K562 (cell line): ENCODE measurements around the gene TRIM13. TPM values are rescaled to one million over a fixed set of nuclear protein-coding genes. Genes with fewer than 3 reads are reported as not detected.

ENCODE experiments used
- ATAC-seq: fragments of 200-7000 bp; cut with Tn5 transposase; 3 replicates; pipeline ENCODE4 v1.9.1; 2020; ENCODE audit warnings: moderate library complexity
- BruUV-seq: library from RNA; stranded (reverse); fragments of 400-500 nt; replicated peaks from 2 replicates; lab custom pipeline; 2021; lab: Mats Ljungman, UMichigan
- CTCF ChIA-PET: fragments of 300-600 bp; formaldehyde crosslinking; extraction: SDS; loops from one replicate; lab custom pipeline; 2021; ENCODE audit warnings: low intra/inter-chr PET ratio; lab: Yijun Ruan, JAX
- POLR2A ChIA-PET: fragments of 300-600, 350-650 bp; sonication (Branson Sonifier 250); formaldehyde crosslinking; extraction: SDS; loops from one replicate; lab custom pipeline; 2021; ENCODE audit warnings: antibody characterized with exemption, inconsistent platforms; lab: Yijun Ruan, JAX
- DNase-seq, 4 experiments: peaks; one replicate each; pipeline versions ENCODE4 v3.0.0 to v3.0.0-alpha.2; 2011 to 2018; ENCODE audit warnings: low spot score in 3 of 4, mixed read lengths in 3 of 4; ENCODE audit errors: extremely low read depth in 1 of 4
- FAIRE-seq: peaks from 2 replicates; lab custom pipeline; 2011; peaks lifted over from hg19 to GRCh38; lab: Jason Lieb, UNC
- H2AFZ ChIP-seq: 2 replicates; pipeline ENCODE4 v1.6.0; 2011; ENCODE audit warnings: low read depth, low read length, control low read depth, inconsistent platforms
- H3K27ac ChIP-seq: fragments of 200-600 bp; 3 replicates; pipeline ENCODE4 v1.8.0; 2011; ENCODE audit warnings: low read depth, mild to moderate bottlenecking, control low read depth, inconsistent platforms, low read length, moderate library complexity, mixed read lengths; ENCODE audit errors: extremely low read depth
- H3K27me3 ChIP-seq, 2 experiments: fragments of 300-600 bp in 1 of 2; 2 replicates in 1 of 2; 3 replicates in 1 of 2; pipeline versions ENCODE4 v1.6.0 to v1.8.0; 2011; ENCODE audit warnings: inconsistent platforms in 2 of 2, low read length in 2 of 2, mild to moderate bottlenecking in 1 of 2, mixed read lengths in 1 of 2, moderate library complexity in 1 of 2; ENCODE audit not compliant: control insufficient read depth in 2 of 2, insufficient read depth in 2 of 2
- H3K36me3 ChIP-seq: fragments of 300-600 bp; 3 replicates; pipeline ENCODE4 v1.8.0; 2011; ENCODE audit warnings: mild to moderate bottlenecking, low read length, inconsistent platforms; ENCODE audit not compliant: control insufficient read depth, insufficient read depth
- H3K4me1 ChIP-seq, 2 experiments: fragments of 200-600 bp in 1 of 2; replicated peaks in 1 of 2; 2 replicates in 1 of 2; 3 replicates in 1 of 2; pipeline versions ENCODE4 v1.5.1 to v1.8.0; 2011; ENCODE audit warnings: inconsistent platforms in 2 of 2, low read length in 2 of 2, mild to moderate bottlenecking in 1 of 2, mixed read lengths in 1 of 2, moderate library complexity in 1 of 2; ENCODE audit not compliant: control insufficient read depth in 2 of 2, insufficient read depth in 2 of 2
- H3K4me2 ChIP-seq: 2 replicates; pipeline ENCODE4 v1.6.1; 2011; ENCODE audit warnings: low read length, control low read depth, inconsistent platforms, mixed read lengths; ENCODE audit not compliant: insufficient read depth
- H3K4me3 ChIP-seq: fragments of 200-600 bp; sonication (generic), shearing (Covaris generic); 2 replicates; pipeline ENCODE4 v1.5.1; 2016; ENCODE audit warnings: control low read depth, inconsistent platforms
- H3K79me2 ChIP-seq: fragments of 200-600 bp; 3 replicates; pipeline ENCODE4 v1.8.0; 2011; ENCODE audit warnings: low read length, inconsistent platforms; ENCODE audit not compliant: control insufficient read depth, insufficient read depth
- H3K9ac ChIP-seq, 2 experiments: 2 replicates each; pipeline versions ENCODE4 v1.6.0 to v1.6.1; 2011; ENCODE audit warnings: low read depth in 2 of 2, low read length in 2 of 2, control low read depth in 1 of 2, inconsistent platforms in 1 of 2, mild to moderate bottlenecking in 1 of 2, mixed read lengths in 1 of 2; ENCODE audit not compliant: insufficient read depth in 1 of 2
- H3K9me1 ChIP-seq: one replicate; pipeline ENCODE4 v1.6.0; 2011; ENCODE audit warnings: inconsistent platforms, mild to moderate bottlenecking, low read length, moderate library complexity; ENCODE audit not compliant: control insufficient read depth, insufficient read depth
- H3K9me3 ChIP-seq: replicated peaks from 2 replicates; pipeline ENCODE4 v1.5.1; 2011; ENCODE audit warnings: low read depth, low read length, inconsistent platforms; ENCODE audit not compliant: control insufficient read depth, insufficient read depth
- H4K20me1 ChIP-seq: replicated peaks from 2 replicates; pipeline ENCODE4 v1.6.1; 2011; ENCODE audit warnings: low read length, inconsistent platforms, mixed read lengths; ENCODE audit not compliant: control insufficient read depth, insufficient read depth
- E2F6 ChIP-seq, 2 experiments: IDR thresholded peaks; 2 replicates each; pipeline ENCODE4 v1.6.1; 2011; ENCODE audit warnings: borderline replicate concordance in 1 of 2, control low read depth in 1 of 2, low read depth in 1 of 2, low read length in 1 of 2, mild to moderate bottlenecking in 1 of 2, mixed read lengths in 1 of 2, moderate library complexity in 1 of 2; ENCODE audit not compliant: insufficient read depth in 1 of 2, insufficient read length in 1 of 2, poor library complexity in 1 of 2, severe bottlenecking in 1 of 2; ENCODE audit errors: extremely low read depth in 1 of 2
- ETS1 ChIP-seq: conservative IDR thresholded peaks from 2 replicates; pipeline ENCODE4 v1.6.1; 2011; ENCODE audit warnings: low read depth, mild to moderate bottlenecking, low read length; ENCODE audit not compliant: control insufficient read depth
- FOXP1 ChIP-seq: sonication (generic); formaldehyde crosslinking; IDR thresholded peaks from 2 replicates; pipeline ENCODE4 v1.8.0; 2022; ENCODE audit warnings: mild to moderate bottlenecking, missing genetic modification reagents
- GATAD2A ChIP-seq: fragments of 450-650 bp; IDR thresholded peaks from 2 replicates; pipeline ENCODE4 v1.6.1; 2017
- KDM4B ChIP-seq, 2 experiments: fragments of 450-650 bp in 1 of 2; sonication (generic) in 1 of 2; IDR thresholded peaks; 2 replicates each; pipeline ENCODE4 v1.6.1; 2016 to 2017; ENCODE audit warnings: borderline replicate concordance in 2 of 2, antibody characterized with exemption in 1 of 2, low read depth in 1 of 2, mild to moderate bottlenecking in 1 of 2
- LARP7 ChIP-seq: fragments of 450-650 bp; IDR thresholded peaks from 2 replicates; pipeline ENCODE4 v1.6.1; 2016
- PRPF4 ChIP-seq: fragments of 200-400 bp; formaldehyde crosslinking; IDR thresholded peaks from one replicate; pipeline ENCODE4 v1.6.1; 2017; ENCODE audit warnings: low read length, low read depth, mild to moderate bottlenecking; ENCODE audit not compliant: insufficient read depth, poor library complexity, severe bottlenecking
- SMC3 ChIP-seq: conservative IDR thresholded peaks from 2 replicates; pipeline ENCODE4 v1.6.1; 2011; ENCODE audit warnings: low read depth, low read length, improper control_type of control experiment; ENCODE audit not compliant: insufficient read depth
- STAT6 ChIP-seq: sonication (generic); formaldehyde crosslinking; IDR thresholded peaks from 2 replicates; pipeline ENCODE4 v1.8.1; 2023; ENCODE audit warnings: mild to moderate bottlenecking, missing genetic modification reagents
- ZNF324 ChIP-seq: fragments of 250-450 bp; sonication (Bioruptor Pico); IDR thresholded peaks from 2 replicates; pipeline ENCODE4 v1.4.0; 2020; ENCODE audit warnings: mild to moderate bottlenecking
- ZNF592 ChIP-seq: fragments of 450-650 bp; IDR thresholded peaks from 2 replicates; pipeline ENCODE4 v1.6.1; 2017; ENCODE audit warnings: antibody characterized with exemption, mild to moderate bottlenecking
- WGBS: fragments of 100-300 bp; shearing (Covaris generic); methylation state at CpG from one replicate; pipeline ENCODE4 v1.1.6; 2016; ENCODE audit warnings: low coverage, mixed read lengths; ENCODE audit not compliant: insufficient coverage; ENCODE audit errors: missing lambda C conversion rate; 5-methylcytosine and 5-hydroxymethylcytosine counted together
- in situ Hi-C: fragments of 300-500 bp; cut with MboI; formaldehyde crosslinking; loops from 4 replicates; pipeline ENCODE4 v1.15.0; 2018; ENCODE audit warnings: inconsistent platforms, mixed read lengths
- intact Hi-C: fragments of 100-400 bp; cut with micrococcal nuclease; formaldehyde crosslinking; loops from 2 replicates; pipeline ENCODE4 v1.14.2; 2022
- polyA plus RNA-seq, 8 experiments: library from polyadenylated mRNA; depleted of rRNA in 4 of 8; stranded (reverse) in 5 of 8; unstranded in 3 of 8; fragments of >200 nt; fragmentation: Nextera tagmentation in 2 of 8; fragmentation: Illumina TruSeq in 1 of 8; extraction: Ambion mirVana in 2 of 8; extraction: Trizol in 1 of 8; gene quantifications; 2 replicates each; pipeline versions ENCODE4 v1.2.1 to v1.2.3, GENCODE V29; 2011 to 2014; ENCODE audit warnings: inconsistent platforms in 1 of 8, missing spikeins in 1 of 8
- total RNA-seq, 7 experiments: library from RNA; depleted of rRNA in 6 of 7; stranded (reverse); fragments of >200 nt in 6 of 7; fragmentation: Illumina TruSeq in 2 of 7; extraction: Trizol in 2 of 7; gene quantifications; 2 replicates each; pipeline versions ENCODE4 v1.2.1 to v1.2.3, GENCODE V29; 2011 to 2021; ENCODE audit warnings: low replicate concordance in 1 of 7

TRIM13 gene
- total and polyA plus RNA-seq, 9 of the 15 experiments (the other 6 are each of a cell fraction or from before 2014, with no cell fraction given) = 12.1 to 30.6 (median 17.8) TPM

- ATAC-seq = no peak
- 0% methylated on average over 2 of the region's 2 CpGs for WGBS
- TF ChIP-seq ETS1 = no peak
- TF ChIP-seq SMC3 = no peak
- no peak for TF ChIP-seq STAT6 (CRISPR knock-in tag)
- no peak for TF ChIP-seq FOXP1 (CRISPR knock-in tag)
- no peak for TF ChIP-seq LARP7
- TF ChIP-seq ZNF592 = no peak
- no peak for TF ChIP-seq E2F6 (IDR thresholded peaks at IDR 0.05; ENCODE audit: borderline replicate concordance in 1 of 2, extremely low read depth in 1 of 2, insufficient read depth in 1 of 2, insufficient read length in 1 of 2, low read depth in 1 of 2, low read length in 1 of 2, poor library complexity in 1 of 2, severe bottlenecking in 1 of 2)
- no peak for TF ChIP-seq GATAD2A
- TF ChIP-seq PRPF4 = no peak
- TF ChIP-seq KDM4B (IDR thresholded peaks at IDR 0.05; ENCODE audit: borderline replicate concordance in 2 of 2, low read depth in 1 of 2) = no peak
- TF ChIP-seq ZNF324 (CRISPR knock-in tag) = no peak
These were observed 42.0 kb upstream of the TRIM13 start for GRCh38 chr13:49954674-49955455.

More at GRCh38 chr13:49954674-49955455, 42.0 kb upstream of the TRIM13 start:
- POLR2A ChIA-PET = interaction anchor here (0.6 to 2.1 kb wide), 2 partner anchors 16 to 359 kb away, joined by 3 to 5 read pairs; no protein-coding TSS in a partner anchor
- no peak overlapping the region for H3K4me3 ChIP-seq
- H3K4me1 ChIP-seq = no peaks in the 10 kb centered on the region; a peak in 1 of 5 replicates
- H3K36me3 ChIP-seq = no peaks in the 10 kb centered on the region
- no peaks in the 10 kb centered on the region for H3K79me2 ChIP-seq
- DNase-seq (no peak), FAIRE-seq (no peak)
- no peaks in the 10 kb centered on the region for H4K20me1 ChIP-seq
- no peak overlapping the region for H2AFZ ChIP-seq
- in situ Hi-C loops (no loop called here), intact Hi-C loops (no loop called here)
- H3K4me2 ChIP-seq = no peak overlapping the region
- H3K27me3 ChIP-seq = no peaks in the 10 kb centered on the region
- H3K9ac ChIP-seq = no peak overlapping the region
- no peak overlapping the region for H3K27ac ChIP-seq
- CTCF ChIA-PET = no interaction called here
- no TSS peak for BruUV-seq
- H3K9me1 ChIP-seq = no peaks in the 10 kb centered on the region
- H3K9me3 ChIP-seq = no peaks in the 10 kb centered on the region
